ENCODE data around the gene PNMA8C.

The PNMA8C gene

GRCh38 chr19:46386996-46387712 lies 41.6 kb downstream of the PNMA8C start:
- in situ Hi-C loops (cut with HindIII; ENCODE audit: low sequenced_read_pairs): no loop called here
- TF ChIP-seq CTCF (IDR thresholded peaks at IDR 0.05; ENCODE audit: low read depth, low read length, missing control alignments): no peak
- no peak overlapping the region for H3K4me3 ChIP-seq (ENCODE audit: low read depth, low read length)
- no peak for DNase-seq (ENCODE audit: low read depth)

DNA sequence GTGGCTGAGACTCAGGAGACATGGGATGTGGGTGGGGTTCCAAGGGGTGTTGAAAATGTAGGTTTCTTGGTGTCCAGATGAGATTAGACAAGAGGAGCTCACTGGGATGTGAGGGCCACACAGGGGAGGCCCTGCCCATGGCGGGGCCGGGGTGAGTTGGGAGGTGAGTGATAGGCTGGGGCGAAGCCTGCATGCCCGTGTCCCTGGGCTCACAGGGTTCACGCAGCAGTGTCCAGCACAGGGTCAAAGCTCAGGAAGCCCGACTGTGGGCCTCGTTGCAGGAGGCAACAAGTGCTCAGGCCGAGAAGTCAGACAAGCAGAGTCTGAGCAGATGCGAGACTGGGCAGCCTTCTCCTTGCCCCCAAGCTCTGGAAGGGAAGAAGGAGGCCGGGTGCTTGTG lies 42.6 kb downstream of the PNMA8C start:
- no peak for TF ChIP-seq CTCF (IDR thresholded peaks at IDR 0.05; ENCODE audit: low read depth, low read length, missing control alignments)
- DNase-seq (ENCODE audit: low read depth): no peak
- in situ Hi-C loops (cut with HindIII; ENCODE audit: low sequenced_read_pairs): no loop called here
- no peak overlapping the region for H3K4me3 ChIP-seq (ENCODE audit: low read depth, low read length)

GRCh38 chr19:46385636-46386035 lies 43.1 kb downstream of the PNMA8C start:
- H3K4me3 ChIP-seq (ENCODE audit: low read depth, low read length): no peak overlapping the region
- DNase-seq (ENCODE audit: low read depth): no peak
- in situ Hi-C loops (cut with HindIII; ENCODE audit: low sequenced_read_pairs): no loop called here
- no peak for TF ChIP-seq CTCF (IDR thresholded peaks at IDR 0.05; ENCODE audit: low read depth, low read length, missing control alignments)

DNA sequence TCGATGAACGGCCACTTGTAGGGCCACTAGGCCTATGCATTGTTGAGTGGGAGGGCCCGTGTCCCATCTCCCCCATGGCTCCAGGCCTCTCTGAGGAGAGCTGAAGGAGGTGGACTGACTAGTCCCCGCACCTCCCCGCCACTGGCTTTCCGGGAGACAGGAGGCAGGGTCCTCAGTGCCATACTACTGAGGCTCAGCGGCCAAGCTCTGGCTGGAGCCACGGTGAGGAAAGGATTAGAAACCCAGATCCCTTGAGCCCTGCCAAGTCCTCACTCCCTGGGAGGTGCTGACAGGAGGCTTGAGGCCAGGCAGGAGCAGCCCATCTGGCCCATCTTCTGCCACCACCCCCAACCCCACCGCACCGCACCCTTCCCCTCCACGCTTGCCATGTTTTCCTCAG lies 44.3 kb downstream of the PNMA8C start:
- in situ Hi-C loops (cut with HindIII; ENCODE audit: low sequenced_read_pairs): no loop called here
- no peak for DNase-seq (ENCODE audit: low read depth)
- TF ChIP-seq CTCF (IDR thresholded peaks at IDR 0.05; ENCODE audit: low read depth, low read length, missing control alignments): no peak
- H3K4me3 ChIP-seq (ENCODE audit: low read depth, low read length): no peak overlapping the region

- no peak for TF ChIP-seq CTCF (IDR thresholded peaks at IDR 0.05; ENCODE audit: low read depth, low read length, missing control alignments)
- no peak for DNase-seq (ENCODE audit: low read depth)
- in situ Hi-C loops (cut with HindIII; ENCODE audit: low sequenced_read_pairs): no loop called here
- H3K4me3 ChIP-seq (ENCODE audit: low read depth, low read length): no peak overlapping the region
These were observed 44.9 kb downstream of the PNMA8C start for GRCh38 chr19:46383846-46384245.

DNA sequence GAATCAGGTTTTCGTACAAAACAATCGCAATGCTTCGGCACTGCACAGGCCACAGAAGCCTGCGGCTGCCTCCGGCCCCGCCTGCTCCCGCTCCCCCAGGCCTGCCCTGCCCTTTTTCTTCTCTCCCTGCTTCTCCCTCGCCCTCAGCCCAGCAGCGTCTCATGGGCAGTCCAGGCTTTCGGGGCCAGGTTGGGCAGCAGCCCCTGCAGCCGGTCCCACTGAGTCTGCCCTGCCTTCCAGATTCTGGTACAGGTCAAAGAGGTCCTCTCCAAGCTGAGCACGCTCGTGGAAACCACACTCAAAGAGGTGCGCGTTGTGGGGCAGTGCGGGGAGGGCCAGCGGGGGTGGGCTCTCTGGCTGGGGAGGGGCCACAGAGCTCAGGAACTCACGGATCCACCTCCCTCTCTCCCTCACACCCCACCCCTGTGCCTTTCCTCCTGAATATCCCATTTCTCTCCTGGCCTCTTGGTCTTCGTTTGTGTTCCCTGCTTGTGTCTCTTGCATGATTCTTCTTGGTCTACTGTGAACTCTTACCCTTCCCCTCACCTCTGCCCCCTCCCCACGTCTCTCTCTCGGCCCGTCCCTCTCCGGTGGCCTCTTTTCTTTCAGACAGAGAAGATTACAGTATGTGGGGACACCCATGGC lies 45.4 kb downstream of the PNMA8C start:
- no peak for DNase-seq (ENCODE audit: low read depth)
- H3K4me3 ChIP-seq (ENCODE audit: low read depth, low read length): no peak overlapping the region
- in situ Hi-C loops (cut with HindIII; ENCODE audit: low sequenced_read_pairs): no loop called here
- no peak for TF ChIP-seq CTCF (IDR thresholded peaks at IDR 0.05; ENCODE audit: low read depth, low read length, missing control alignments)

Data from astrocyte of the cerebellum (primary cell).